Parathyroid adenoma (tissue), 2 donors: Measurements from ENCODE around the gene NCKAP5.

Experiments used
- H2AFZ ChIP-seq: fragments of 300-600 bp; sonication (generic); one replicate; pipeline ENCODE4 v1.7.0; 2017; ENCODE audit warnings: antibody characterized with exemption, mild to moderate bottlenecking
- H3K27ac ChIP-seq: fragments of 300-600 bp; sonication (generic); one replicate; pipeline ENCODE4 v1.7.0; 2017
- H3K27me3 ChIP-seq: fragments of 300-600 bp; sonication (generic); one replicate; pipeline ENCODE4 v1.7.0; 2017; ENCODE audit warnings: low read length; ENCODE audit not compliant: control insufficient read depth, insufficient read depth
- H3K36me3 ChIP-seq: fragments of 300-600 bp; sonication (generic); one replicate; pipeline ENCODE4 v1.7.0; 2017; ENCODE audit warnings: low read length; ENCODE audit not compliant: control insufficient read depth, insufficient read depth
- H3K4me1 ChIP-seq: fragments of 300-600 bp; sonication (generic); one replicate; pipeline ENCODE4 v1.7.0; 2017; ENCODE audit warnings: control low read depth
- H3K4me2 ChIP-seq: fragments of 300-600 bp; sonication (generic); one replicate; pipeline ENCODE4 v1.7.0; 2017; ENCODE audit warnings: low read length
- H3K4me3 ChIP-seq: fragments of 300-600 bp; sonication (generic); one replicate; pipeline ENCODE4 v1.7.0; 2017; ENCODE audit warnings: low read depth, low read length
- H3K79me2 ChIP-seq: fragments of 300-600 bp; sonication (generic); one replicate; pipeline ENCODE4 v1.7.0; 2017; ENCODE audit warnings: control low read depth
- H3K9ac ChIP-seq: fragments of 300-600 bp; sonication (generic); one replicate; pipeline ENCODE4 v1.7.0; 2017; ENCODE audit warnings: mild to moderate bottlenecking
- H3K9me3 ChIP-seq: fragments of 300-600 bp; sonication (generic); one replicate; pipeline ENCODE4 v1.7.0; 2017; ENCODE audit warnings: low read length; ENCODE audit not compliant: control insufficient read depth
- TF ChIP-seq, protein P1 (sequence below): fragments of 300-600 bp; sonication (generic); IDR thresholded peaks from one replicate; pipeline ENCODE4 v1.7.0; 2017; ENCODE audit warnings: antibody characterized with exemption, mild to moderate bottlenecking
- donor health status: primary hyperparathyroidism.

Gene NCKAP5

DNA sequence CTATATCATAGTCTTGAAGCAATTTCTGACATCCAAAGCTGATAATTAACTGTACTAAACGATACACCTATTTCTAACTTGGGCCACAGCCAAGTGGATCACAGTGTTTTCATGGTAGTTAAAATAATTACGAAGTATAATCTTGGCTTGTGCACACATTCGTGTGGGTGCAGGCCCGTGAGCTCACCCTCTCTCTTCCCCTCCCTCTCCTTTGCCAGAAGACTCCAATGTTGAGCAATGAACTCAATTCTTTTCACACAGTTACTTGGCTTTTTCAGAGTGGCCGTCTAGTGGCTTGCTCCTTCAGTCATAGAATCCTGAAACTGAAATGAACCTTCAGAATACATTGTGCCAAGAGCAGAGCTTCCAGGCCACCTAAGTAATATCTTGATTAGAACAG lies 178.7 kb downstream of the NCKAP5 start:
- Histone ChIP-seq H3K36me3 (no peaks in the 10 kb centered on the region), H3K4me2 (no peak overlapping the region), H3K27me3 (no peaks in the 10 kb centered on the region), H3K4me1 (no peaks in the 10 kb centered on the region), H3K4me3 (no peak overlapping the region), H3K79me2 (no peaks in the 10 kb centered on the region), H3K27ac (no peak overlapping the region), H2AFZ (no peak overlapping the region), H3K9ac (no peak overlapping the region), H3K9me3 (no peaks in the 10 kb centered on the region)
- TF ChIP-seq, protein P1, sequence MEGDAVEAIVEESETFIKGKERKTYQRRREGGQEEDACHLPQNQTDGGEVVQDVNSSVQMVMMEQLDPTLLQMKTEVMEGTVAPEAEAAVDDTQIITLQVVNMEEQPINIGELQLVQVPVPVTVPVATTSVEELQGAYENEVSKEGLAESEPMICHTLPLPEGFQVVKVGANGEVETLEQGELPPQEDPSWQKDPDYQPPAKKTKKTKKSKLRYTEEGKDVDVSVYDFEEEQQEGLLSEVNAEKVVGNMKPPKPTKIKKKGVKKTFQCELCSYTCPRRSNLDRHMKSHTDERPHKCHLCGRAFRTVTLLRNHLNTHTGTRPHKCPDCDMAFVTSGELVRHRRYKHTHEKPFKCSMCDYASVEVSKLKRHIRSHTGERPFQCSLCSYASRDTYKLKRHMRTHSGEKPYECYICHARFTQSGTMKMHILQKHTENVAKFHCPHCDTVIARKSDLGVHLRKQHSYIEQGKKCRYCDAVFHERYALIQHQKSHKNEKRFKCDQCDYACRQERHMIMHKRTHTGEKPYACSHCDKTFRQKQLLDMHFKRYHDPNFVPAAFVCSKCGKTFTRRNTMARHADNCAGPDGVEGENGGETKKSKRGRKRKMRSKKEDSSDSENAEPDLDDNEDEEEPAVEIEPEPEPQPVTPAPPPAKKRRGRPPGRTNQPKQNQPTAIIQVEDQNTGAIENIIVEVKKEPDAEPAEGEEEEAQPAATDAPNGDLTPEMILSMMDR = no peak

DNA sequence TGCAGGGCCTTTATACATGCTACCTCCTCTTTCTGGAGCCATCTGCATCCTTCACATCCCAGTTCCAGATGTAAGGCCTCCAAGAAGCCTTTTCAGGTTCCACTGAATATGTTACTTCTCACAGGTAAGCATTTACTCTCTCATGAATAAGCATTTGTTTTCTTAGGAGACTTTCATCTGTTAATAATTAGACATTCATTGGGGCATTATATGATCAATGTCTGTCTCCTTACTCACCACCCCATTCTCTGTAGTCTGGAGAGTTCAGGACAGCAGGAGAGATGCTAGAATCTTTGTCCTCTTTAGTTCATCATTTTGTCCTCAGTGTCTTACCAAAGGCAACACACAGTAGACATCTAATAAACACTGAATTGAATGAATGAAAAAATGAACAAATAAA lies 185.7 kb downstream of the NCKAP5 start:
- Histone ChIP-seq H3K4me2 (no peak overlapping the region), H3K9ac (no peak overlapping the region)

DNA sequence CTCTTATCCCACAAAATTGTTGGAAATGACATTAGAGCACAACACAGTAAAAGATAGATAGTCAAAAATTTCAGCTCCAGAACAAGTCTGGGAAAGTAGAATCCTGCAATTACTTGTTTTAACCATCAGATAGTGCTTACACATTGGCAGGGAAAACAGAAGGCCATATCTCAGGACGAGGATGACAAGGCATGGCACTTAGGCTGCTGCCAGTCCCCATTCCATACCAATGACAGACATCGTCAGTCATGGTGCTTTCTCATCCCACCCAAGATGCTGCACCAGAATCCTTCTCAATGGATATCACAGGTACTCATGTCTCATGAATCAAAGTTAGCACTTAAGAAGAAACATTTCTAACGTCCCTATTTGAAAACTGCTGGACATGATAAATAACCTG lies 187.3 kb downstream of the NCKAP5 start:
- H3K4me2 ChIP-seq = no peak overlapping the region
- no peaks in the 10 kb centered on the region for H3K9me3 ChIP-seq
- H3K4me3 ChIP-seq = no peak overlapping the region
- TF ChIP-seq, protein P1 = no peak
- H3K4me1 ChIP-seq = no peaks in the 10 kb centered on the region
- H3K9ac ChIP-seq = no peak overlapping the region
- no peak overlapping the region for H2AFZ ChIP-seq
- H3K27ac ChIP-seq = no peak overlapping the region
- no peaks in the 10 kb centered on the region for H3K79me2 ChIP-seq
- no peaks in the 10 kb centered on the region for H3K27me3 ChIP-seq
- no peaks in the 10 kb centered on the region for H3K36me3 ChIP-seq

More for the DNA sequence above, 185.7 kb downstream of the NCKAP5 start:
- no peak overlapping the region for H3K4me3 ChIP-seq
- no peaks in the 10 kb centered on the region for H3K27me3 ChIP-seq
- H3K36me3 ChIP-seq = no peaks in the 10 kb centered on the region
- no peak overlapping the region for H2AFZ ChIP-seq
- no peaks in the 10 kb centered on the region for H3K9me3 ChIP-seq
- TF ChIP-seq, protein P1 = no peak
- H3K27ac ChIP-seq = no peak overlapping the region
- no peaks in the 10 kb centered on the region for H3K4me1 ChIP-seq
- H3K79me2 ChIP-seq = no peaks in the 10 kb centered on the region

DNA sequence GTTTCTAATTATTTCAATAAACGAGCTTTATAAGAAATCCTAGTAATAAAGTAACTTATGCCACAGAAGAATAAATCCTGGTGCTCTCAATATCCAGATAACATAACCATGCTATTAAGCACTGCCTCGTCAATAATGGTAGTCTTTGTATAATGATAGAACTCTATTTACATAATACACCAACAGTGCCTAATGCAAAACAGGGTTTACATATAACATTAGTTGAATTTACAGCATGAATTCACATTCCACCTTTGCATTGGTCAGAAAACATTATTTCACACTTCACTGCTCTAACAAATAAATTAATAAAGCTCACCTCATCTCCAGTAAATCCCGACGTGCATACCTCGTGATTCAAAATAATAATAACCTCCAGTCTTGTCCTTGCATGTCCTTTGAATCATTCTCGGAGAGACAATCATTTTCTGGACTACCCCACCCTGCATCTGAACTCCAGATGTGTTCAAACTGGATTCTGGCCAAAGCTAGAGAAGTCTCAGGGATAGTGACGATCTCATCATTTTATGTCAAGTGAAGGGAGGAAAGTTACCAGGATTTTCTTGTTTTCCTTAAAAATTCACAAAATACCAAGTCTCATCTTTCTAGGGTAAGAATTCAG lies 189.2 kb downstream of the NCKAP5 start:
- Histone ChIP-seq H3K9me3 (no peaks in the 10 kb centered on the region), H3K4me2 (no peak overlapping the region), H2AFZ (no peak overlapping the region), H3K9ac (no peak overlapping the region), H3K4me3 (no peak overlapping the region), H3K27ac (no peak overlapping the region), H3K4me1 (no peaks in the 10 kb centered on the region), H3K36me3 (no peaks in the 10 kb centered on the region), H3K79me2 (no peaks in the 10 kb centered on the region), H3K27me3 (no peaks in the 10 kb centered on the region)
- TF ChIP-seq, protein P1 = no peak

DNA sequence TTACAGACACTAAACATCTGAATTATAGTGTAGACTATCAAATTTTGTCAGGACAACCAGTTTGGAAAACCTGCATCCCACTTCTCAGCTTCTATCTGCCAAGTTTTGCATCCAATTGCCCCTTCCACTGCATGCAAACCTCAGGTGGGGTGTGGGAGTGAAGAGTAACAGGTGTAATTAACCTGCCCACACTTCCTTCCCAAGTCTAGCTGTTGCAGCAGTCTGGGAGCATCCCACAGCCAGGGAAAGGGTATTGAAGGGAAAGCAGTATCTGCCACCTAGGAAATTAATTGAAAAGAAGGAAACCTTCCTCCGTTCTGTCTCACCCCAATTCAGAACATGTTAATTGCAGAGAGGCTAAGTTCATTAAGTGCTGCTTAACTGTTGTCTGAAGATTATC lies 189.9 kb downstream of the NCKAP5 start:
- no peaks in the 10 kb centered on the region for H3K79me2 ChIP-seq
- H3K4me2 ChIP-seq = no peak overlapping the region
- H2AFZ ChIP-seq = no peak overlapping the region
- TF ChIP-seq, protein P1 = no peak
- H3K4me3 ChIP-seq = no peak overlapping the region
- H3K9ac ChIP-seq = no peak overlapping the region
- H3K27me3 ChIP-seq = no peaks in the 10 kb centered on the region
- no peaks in the 10 kb centered on the region for H3K4me1 ChIP-seq
- H3K27ac ChIP-seq = no peak overlapping the region
- H3K36me3 ChIP-seq = no peaks in the 10 kb centered on the region
- H3K9me3 ChIP-seq = no peaks in the 10 kb centered on the region
